SK-N-SH treated with all-trans-retinoic acid at 6 μM for 48 hours (cell line): ENCODE measurements around the gene TBX5.

Experiments
- ATAC-seq: fragments of 200-7000 bp; cut with Tn5 transposase; 3 replicates; pipeline ENCODE4 v1.9.1; 2020; ENCODE audit warnings: mild to moderate bottlenecking, moderate library complexity
- ARNTL ChIP-seq: fragments of 450-650 bp; formaldehyde crosslinking; IDR thresholded peaks from 2 replicates; pipeline ENCODE4 v1.5.0; 2020; ENCODE audit warnings: low read depth, mild to moderate bottlenecking, moderate library complexity, borderline replicate concordance
- BACH2 ChIP-seq: fragments of 250-450 bp; sonication (Bioruptor Pico); IDR thresholded peaks from 2 replicates; pipeline ENCODE4 v1.9.0; 2021; ENCODE audit warnings: mild to moderate bottlenecking, borderline replicate concordance
- CREB5 ChIP-seq: fragments of 250-450 bp; sonication (Bioruptor Pico); IDR thresholded peaks from 2 replicates; pipeline ENCODE4 v1.5.1; 2020; ENCODE audit warnings: low read depth, mild to moderate bottlenecking, moderate library complexity
- CSDC2 ChIP-seq: fragments of 250-450 bp; sonication (Bioruptor Pico); IDR thresholded peaks from 2 replicates; pipeline ENCODE4 v1.5.0; 2020; ENCODE audit warnings: mild to moderate bottlenecking, moderate library complexity
- CSRNP3 ChIP-seq: fragments of 250-450 bp; sonication (Bioruptor Pico); IDR thresholded peaks from 2 replicates; pipeline ENCODE4 v1.5.1; 2021; ENCODE audit warnings: mild to moderate bottlenecking, moderate library complexity
- GLIS3 ChIP-seq: fragments of 250-450 bp; sonication (Bioruptor Pico); IDR thresholded peaks from 2 replicates; pipeline ENCODE4 v1.5.0; 2020; ENCODE audit warnings: mild to moderate bottlenecking, moderate library complexity
- ISL1 ChIP-seq: fragments of 250-450 bp; sonication (Bioruptor Pico); IDR thresholded peaks from 2 replicates; pipeline ENCODE4 v2.1.2; 2022; ENCODE audit warnings: mild to moderate bottlenecking, moderate library complexity
- OSR1 ChIP-seq: fragments of 250-450 bp; sonication (Bioruptor Pico); IDR thresholded peaks from 2 replicates; pipeline ENCODE4 v1.8.0; 2022; ENCODE audit warnings: moderate library complexity, mild to moderate bottlenecking, inconsistent platforms
- PATZ1 ChIP-seq: fragments of 250-450 bp; sonication (Bioruptor Pico); IDR thresholded peaks from 2 replicates; pipeline ENCODE4 v1.8.0; 2020; ENCODE audit warnings: mild to moderate bottlenecking, moderate library complexity, borderline replicate concordance
- POU6F1 ChIP-seq: fragments of 250-450 bp; sonication (Bioruptor Pico); IDR thresholded peaks from 2 replicates; pipeline ENCODE4 v1.8.0; 2021; ENCODE audit warnings: low read depth, mild to moderate bottlenecking, moderate library complexity, borderline replicate concordance
- PPARA ChIP-seq: fragments of 250-450 bp; sonication (Bioruptor Pico); IDR thresholded peaks from 2 replicates; pipeline ENCODE4 v1.5.0; 2020; ENCODE audit warnings: mild to moderate bottlenecking, borderline replicate concordance
- TCF4 ChIP-seq: fragments of 250-450 bp; sonication (Bioruptor Pico); IDR thresholded peaks from 2 replicates; pipeline ENCODE4 v1.8.0; 2021; ENCODE audit warnings: mild to moderate bottlenecking, moderate library complexity, borderline replicate concordance
- TOX ChIP-seq: fragments of 250-450 bp; sonication (Bioruptor Pico); IDR thresholded peaks from 2 replicates; pipeline ENCODE4 v1.8.0; 2021; ENCODE audit warnings: mild to moderate bottlenecking, moderate library complexity, borderline replicate concordance
- TSHZ2 ChIP-seq: fragments of 250-450 bp; sonication (Bioruptor Pico); IDR thresholded peaks from 2 replicates; pipeline ENCODE4 v1.5.0; 2020; ENCODE audit warnings: mild to moderate bottlenecking, moderate library complexity
- ZC3H10 ChIP-seq: fragments of 250-450 bp; sonication (Bioruptor Pico); IDR thresholded peaks from 2 replicates; pipeline ENCODE4 v1.5.1; 2021; ENCODE audit warnings: mild to moderate bottlenecking, moderate library complexity
- ZFP3 ChIP-seq: fragments of 250-450 bp; sonication (Bioruptor Pico); IDR thresholded peaks from 2 replicates; pipeline ENCODE4 v1.5.0; 2020; ENCODE audit warnings: mild to moderate bottlenecking, moderate library complexity
- ZFP30 ChIP-seq: fragments of 450-650 bp; formaldehyde crosslinking; IDR thresholded peaks from 2 replicates; pipeline ENCODE4 v1.5.0; 2022; ENCODE audit warnings: mild to moderate bottlenecking, moderate library complexity
- ZNF70 ChIP-seq: fragments of 450-650 bp; formaldehyde crosslinking; IDR thresholded peaks from 2 replicates; pipeline ENCODE4 v1.5.0; 2020; ENCODE audit warnings: mild to moderate bottlenecking, moderate library complexity
- ZNF8 ChIP-seq: fragments of 450-650 bp; formaldehyde crosslinking; IDR thresholded peaks from 2 replicates; pipeline ENCODE4 v1.5.0; 2020; ENCODE audit warnings: mild to moderate bottlenecking, moderate library complexity

Gene TBX5

GRCh38 chr12:114439817-114440216 lies 33.9 kb upstream of the TBX5 start (continued):
- TF ChIP-seq ZC3H10 (CRISPR knock-in tag) = no peak
- TF ChIP-seq ZNF8 (CRISPR knock-in tag) = no peak
- no peak for TF ChIP-seq POU6F1
- TF ChIP-seq PATZ1 (CRISPR knock-in tag) = no peak
- no peak for TF ChIP-seq BACH2 (CRISPR knock-in tag)
- TF ChIP-seq PPARA (CRISPR knock-in tag) = no peak
- TF ChIP-seq OSR1 (CRISPR knock-in tag) = no peak
- TF ChIP-seq CREB5 (CRISPR knock-in tag) = no peak
- TF ChIP-seq ZNF70 (CRISPR knock-in tag) = no peak
- no peak for TF ChIP-seq ISL1
- TF ChIP-seq TCF4 = no peak
- TF ChIP-seq ZFP3 (CRISPR knock-in tag) = no peak

- no peak for TF ChIP-seq ISL1
- no peak for ATAC-seq
Measured at GRCh38 chr12:114439261-114439683, 33.3 kb upstream of the TBX5 start.

GRCh38 chr12:114438635-114439256 lies 32.8 kb upstream of the TBX5 start:
- no peak for TF ChIP-seq GLIS3
- TF ChIP-seq POU6F1 = no peak
- no peak for TF ChIP-seq ARNTL (CRISPR knock-in tag)
- TF ChIP-seq ISL1 = no peak
- TF ChIP-seq OSR1 (CRISPR knock-in tag) = no peak
- TF ChIP-seq TOX (CRISPR knock-in tag) = no peak
- no peak for TF ChIP-seq CSDC2 (CRISPR knock-in tag)
- TF ChIP-seq TSHZ2 (CRISPR knock-in tag) = no peak
- no peak for TF ChIP-seq CSRNP3 (CRISPR knock-in tag)
- TF ChIP-seq ZFP30 (CRISPR knock-in tag) = no peak
- no peak for ATAC-seq
